HL-60/S4 treated with retinoic acid at 250 ng/mL for 4 days and 3 days (cell line): ENCODE results near the gene C14orf180.

ENCODE experiments used
- in situ Hi-C: fragments of 300-500 bp; cut with MboI; formaldehyde crosslinking; loops from 2 replicates; pipeline ENCODE4 v1.7.0; 2022; ENCODE audit warnings: low sequenced_read_pairs

The C14orf180 gene

GRCh38 chr14:104560586-104560945, 19.0 kb upstream of the C14orf180 start:
- in situ Hi-C loops: no loop called here

GRCh38 chr14:104561124-104561557, 18.4 kb upstream of the C14orf180 start:
- in situ Hi-C loops: no loop called here

DNA sequence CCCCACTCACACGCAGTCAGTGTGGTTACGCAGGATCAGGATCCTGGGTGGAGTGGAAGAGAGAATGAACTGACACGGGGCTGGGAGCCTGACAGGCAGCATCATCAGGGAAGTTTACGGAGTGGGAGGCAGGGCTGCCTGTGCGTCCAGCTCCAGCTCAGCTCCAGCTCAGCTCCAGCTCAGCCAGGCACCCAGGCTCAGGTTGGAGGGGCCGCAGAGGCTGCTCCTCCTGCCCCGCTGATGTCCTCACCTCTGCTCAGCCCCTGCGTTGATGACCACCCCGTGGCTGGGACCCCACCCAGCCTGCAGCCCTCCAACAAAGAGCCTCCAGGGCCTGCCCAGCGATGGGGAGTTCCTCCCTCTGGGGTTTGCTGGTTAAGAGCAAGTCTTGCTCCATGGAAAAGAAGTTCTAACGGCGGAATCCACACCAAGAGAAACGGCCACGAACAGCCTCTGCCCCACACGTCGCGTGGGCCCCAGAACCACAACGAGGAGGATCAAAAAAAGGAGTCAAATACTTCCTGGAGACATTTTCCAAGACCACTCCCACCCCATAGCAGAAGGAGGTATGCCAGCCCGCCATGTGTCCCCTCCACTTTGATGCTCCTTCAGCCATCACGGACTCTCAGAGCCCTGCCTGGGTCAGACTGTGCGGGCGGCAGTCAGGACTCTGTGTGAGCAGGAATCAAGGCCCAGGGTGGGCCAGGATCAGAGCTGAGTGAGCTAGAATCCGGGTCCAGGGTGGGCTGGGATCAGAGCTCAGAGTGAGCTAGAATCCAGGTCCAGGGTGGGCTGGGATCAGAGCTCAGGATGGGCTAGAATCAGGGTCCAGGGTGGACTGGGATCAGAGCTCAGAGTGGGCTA, 17.7 kb upstream of the C14orf180 start:
- in situ Hi-C loops: no loop called here

DNA sequence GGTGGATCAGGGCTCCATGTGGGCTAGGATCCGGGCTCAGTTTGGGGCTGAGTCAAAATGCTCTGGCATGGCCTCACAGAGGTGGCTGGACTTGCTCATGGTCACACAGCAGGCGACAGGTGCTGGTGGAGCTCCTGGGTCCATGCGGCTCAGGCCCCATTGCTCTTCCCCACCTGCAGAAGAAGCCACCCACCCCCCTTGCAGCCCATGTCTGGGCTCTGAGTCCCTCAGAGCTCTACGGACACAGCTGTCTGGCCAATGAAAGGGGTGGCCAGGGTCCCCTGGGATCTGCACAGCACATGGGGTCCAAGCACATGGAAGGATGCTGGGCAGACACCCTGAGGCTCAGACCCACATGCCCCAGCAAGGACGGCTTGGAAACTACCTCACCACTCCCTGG, 17.0 kb upstream of the C14orf180 start:
- in situ Hi-C loops: no loop called here

DNA sequence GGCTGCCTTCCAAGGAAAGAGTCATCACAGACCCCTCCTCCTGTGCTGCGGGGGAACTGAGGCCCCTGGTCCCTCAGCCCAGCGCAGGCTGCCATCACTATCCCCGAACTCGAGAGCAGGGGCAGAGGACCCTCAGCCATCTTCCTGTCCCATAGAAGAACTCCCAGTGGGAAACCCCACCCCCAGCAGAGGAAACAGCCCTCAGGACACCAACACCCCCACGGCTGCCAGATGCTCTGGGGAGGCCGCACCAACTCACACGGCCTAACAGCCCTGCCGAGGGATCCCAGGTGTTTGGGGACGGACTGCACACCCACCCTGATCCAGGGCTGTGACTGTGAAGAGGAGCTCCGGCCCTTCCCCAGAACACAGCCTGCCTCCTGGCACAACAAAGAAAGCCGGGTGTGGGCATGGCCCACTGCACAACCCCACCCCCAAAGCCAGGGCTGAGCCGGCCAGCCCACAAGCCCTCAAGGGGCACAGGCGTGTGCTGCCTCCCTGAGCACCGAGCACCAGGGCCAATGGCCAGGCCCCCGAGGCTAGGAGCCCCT, 16.3 kb upstream of the C14orf180 start:
- in situ Hi-C loops: no loop called here

- in situ Hi-C loops: no loop called here
Measured at GRCh38 chr14:104563742-104564615, 15.6 kb upstream of the C14orf180 start.

DNA sequence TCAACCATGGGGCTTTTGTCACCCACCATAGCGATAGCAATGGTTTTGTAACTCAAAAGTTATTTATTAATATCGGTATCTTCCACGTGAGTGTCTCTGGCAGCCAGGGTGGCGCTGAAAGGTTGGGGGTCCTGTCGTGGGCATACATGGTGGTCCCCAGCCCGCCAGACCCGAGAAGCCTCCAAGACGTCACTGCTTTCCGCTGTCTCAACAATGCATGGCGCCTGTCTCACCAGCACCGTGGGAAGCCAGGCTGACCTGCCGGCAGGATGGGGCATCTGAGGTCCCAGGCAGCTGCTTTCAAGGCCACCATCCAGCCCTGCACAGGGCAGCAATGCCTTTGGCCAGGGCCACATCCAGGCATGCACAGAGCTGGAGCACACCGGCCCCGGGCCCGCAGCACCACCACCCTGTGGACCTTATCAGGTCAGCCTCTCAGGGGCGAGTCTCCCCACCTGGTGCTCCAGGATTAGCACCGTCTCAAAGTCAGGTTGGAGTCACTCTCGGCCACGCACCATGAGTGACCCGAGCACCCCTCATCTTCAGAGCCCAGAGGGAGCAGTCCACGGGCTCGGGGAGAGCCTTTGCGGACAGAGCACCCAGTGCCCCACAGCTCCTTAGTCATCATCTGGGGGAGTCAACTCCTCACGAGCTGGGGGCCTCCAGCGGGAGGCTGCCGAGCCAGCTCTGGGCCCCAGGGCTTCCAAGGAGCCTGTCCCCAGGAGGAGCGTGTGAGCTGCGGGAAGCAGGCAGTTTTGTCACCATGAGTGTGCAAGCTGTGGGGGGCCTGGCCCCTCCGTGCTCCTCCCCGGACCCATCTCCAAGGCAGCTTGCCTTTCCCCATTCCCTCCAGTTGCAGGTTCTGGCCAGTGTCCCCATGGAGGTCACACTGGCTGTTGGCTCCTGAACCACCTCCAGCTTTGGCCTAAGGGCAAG, 14.6 kb upstream of the C14orf180 start:
- in situ Hi-C loops: no loop called here

- in situ Hi-C loops: no loop called here
Measured at GRCh38 chr14:104567141-104567956, 12.2 kb upstream of the C14orf180 start.

DNA sequence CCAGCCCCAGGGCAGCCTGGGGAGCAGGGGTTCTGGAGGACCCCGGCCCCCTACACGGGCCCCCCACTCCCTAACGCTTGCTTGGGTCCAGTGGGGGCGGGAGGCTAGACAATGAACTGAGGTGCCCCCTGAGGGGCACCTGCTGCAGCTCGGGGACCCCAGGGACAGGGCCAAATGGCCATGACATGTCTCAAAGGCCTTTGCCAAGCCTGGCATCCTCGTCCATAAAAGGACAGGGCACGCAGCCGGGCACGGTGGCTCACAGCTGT, 11.7 kb upstream of the C14orf180 start:
- in situ Hi-C loops: no loop called here

- in situ Hi-C loops: no loop called here
Measured at GRCh38 chr14:104568620-104569019, 10.9 kb upstream of the C14orf180 start.

GRCh38 chr14:104569435-104569834, 10.1 kb upstream of the C14orf180 start:
- in situ Hi-C loops: no loop called here

DNA sequence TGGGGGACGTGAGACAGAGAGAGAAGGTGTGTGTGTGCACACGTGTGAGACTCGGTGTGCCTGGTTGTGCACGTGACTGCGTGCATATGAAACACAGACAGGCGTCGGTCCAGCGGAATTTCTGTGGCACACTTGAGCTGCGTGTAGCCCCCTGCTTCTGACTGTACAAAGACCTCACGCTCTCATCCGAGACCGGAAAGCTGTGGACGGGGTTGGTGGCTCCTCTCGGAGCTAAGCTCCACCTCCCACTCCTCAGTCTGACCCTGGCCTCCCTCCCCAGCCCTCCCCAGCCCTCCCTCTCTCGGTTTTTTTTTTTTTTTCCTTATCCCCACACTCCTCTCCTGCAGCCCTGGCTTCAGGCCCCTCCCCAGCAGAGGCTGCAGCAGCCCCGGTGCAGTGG, 8.3 kb upstream of the C14orf180 start:
- in situ Hi-C loops: no loop called here

DNA sequence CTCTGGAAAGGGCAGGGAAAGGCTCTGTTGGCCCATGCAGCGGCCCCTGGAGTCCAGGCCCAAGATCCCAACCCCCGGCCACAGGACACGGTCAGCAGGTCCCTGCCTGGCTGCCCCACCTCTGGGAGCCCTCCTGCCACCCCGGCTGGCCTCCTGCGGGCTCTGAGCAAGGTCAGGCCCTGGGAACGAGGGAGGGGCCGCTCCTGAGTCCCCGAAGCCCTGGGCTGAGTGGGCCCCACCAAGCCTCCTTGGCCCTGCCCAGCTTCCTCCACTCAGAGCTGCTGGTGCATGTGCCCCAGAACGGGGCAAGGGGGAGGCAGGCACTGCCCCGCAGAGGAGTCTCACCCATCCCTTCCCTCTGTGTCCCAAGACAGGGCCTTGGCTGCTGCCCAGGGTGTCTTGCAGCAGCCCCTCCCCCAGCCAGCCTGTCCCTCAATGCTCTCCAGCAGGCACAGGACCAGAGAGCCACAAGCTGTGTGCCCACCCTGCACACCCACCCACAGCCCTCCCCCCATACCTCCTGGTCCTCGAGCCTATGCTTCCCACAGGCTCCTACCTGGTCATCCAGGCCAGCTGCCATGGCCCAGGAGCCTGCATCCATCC, 7.4 kb upstream of the C14orf180 start:
- in situ Hi-C loops: no loop called here

GRCh38 chr14:104572668-104573067, 6.9 kb upstream of the C14orf180 start:
- in situ Hi-C loops: no loop called here

DNA sequence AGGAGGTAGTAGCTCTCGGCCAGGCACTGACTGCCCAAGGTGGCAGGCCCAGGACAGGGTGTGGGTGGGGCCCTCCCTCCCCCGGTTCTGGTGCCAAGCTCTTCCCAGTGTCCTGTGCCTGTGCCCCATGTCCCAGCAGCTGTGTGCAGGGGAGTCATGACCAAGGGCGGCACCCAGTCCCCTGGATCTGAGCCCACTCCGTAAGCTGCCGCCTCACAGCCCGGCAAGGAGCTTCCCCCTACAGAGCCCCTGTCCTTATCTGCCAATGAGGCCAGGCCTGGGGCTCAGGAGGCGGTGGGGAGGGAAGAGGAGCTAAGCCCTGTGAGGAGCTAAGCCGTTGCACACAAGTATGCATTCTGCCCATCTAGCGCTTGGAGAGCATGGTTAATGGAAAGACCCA, 5.6 kb upstream of the C14orf180 start:
- in situ Hi-C loops: no loop called here

GRCh38 chr14:104574536-104574935, 5.0 kb upstream of the C14orf180 start:
- in situ Hi-C loops: no loop called here

GRCh38 chr14:104574978-104575583, 4.5 kb upstream of the C14orf180 start:
- in situ Hi-C loops: no loop called here

- in situ Hi-C loops: no loop called here
Measured at GRCh38 chr14:104576232-104576969, 3.2 kb upstream of the C14orf180 start.

DNA sequence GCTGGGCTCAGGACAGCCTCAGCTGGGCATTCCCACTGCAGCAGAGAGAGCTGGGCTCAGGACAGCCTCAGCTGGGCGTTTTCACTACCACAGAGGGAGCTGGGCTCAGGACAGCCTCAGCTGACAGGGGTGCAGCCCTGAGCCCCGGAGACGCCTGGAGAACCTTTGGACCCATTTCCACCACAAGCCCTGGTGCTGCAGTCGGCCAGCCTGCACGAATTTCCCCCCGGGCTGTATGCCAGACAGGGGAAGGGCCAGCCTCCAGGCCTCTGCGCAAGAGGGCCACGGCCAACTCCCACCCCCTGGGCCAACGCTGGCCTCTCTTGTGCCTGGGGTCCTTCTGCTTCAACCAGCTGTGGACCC, 2.6 kb upstream of the C14orf180 start:
- in situ Hi-C loops: no loop called here
